ENCODE data around the gene ATG2A. TPM values are rescaled to one million over a fixed set of nuclear protein-coding genes. Genes with fewer than 3 reads are reported as not detected.
A peak's percentile ranks its signal among the peaks of the same experiment; 100 is the strongest.

The ATG2A gene
- total and polyA plus RNA-seq, 2 of the 8 experiments (the other 6 are each of a cell fraction or from before 2014, with no cell fraction given) = 12.1 to 22.1 TPM

- Histone ChIP-seq H3K4me2 (ENCODE audit: insufficient read depth in 1 of 2, low read depth in 2 of 2, low read length in 2 of 2) (no peak overlapping the region), H3K79me2 (ENCODE audit: control insufficient read depth in 1 of 2, insufficient read depth in 2 of 2, low read length in 2 of 2) (peaks cover 0 to 9% of the 10 kb centered on the region in 2 experiments; a peak in 1 of 4 replicates), H2BK15ac (ENCODE audit: low read length) (0 out of 2 replicates have a peak overlapping the region, but pooled peaks have one; percentile 81), H3K79me1 (ENCODE audit: low read depth, low read length) (peaks cover 10% of the 10 kb centered on the region), H3K9ac (replicated peaks in 1 of 4; ENCODE audit: extremely low read depth in 1 of 4, low read depth in 3 of 4, low read length in 3 of 4) (no peak overlapping the region), H2BK5ac (ENCODE audit: low read depth, low read length) (peak overlapping the region; percentile 71; the same call in 1 of the 2 replicates), H3K4me1 (replicated peaks in 1 of 4; ENCODE audit: control insufficient read depth in 3 of 4, insufficient read depth in 4 of 4, low read length in 3 of 4) (peaks cover 0 to 20% (median 15%) of the 10 kb centered on the region in 4 experiments; a peak in 6 of 7 replicates), H2AFZ (ENCODE audit: low read length) (no peak overlapping the region), H2BK120ac (replicated peaks; ENCODE audit: low read depth, low read length) (no peak overlapping the region), H4K5ac (ENCODE audit: insufficient read length, low read depth, low read length) (no peak overlapping the region), H3K9me3 (ENCODE audit: insufficient read depth in 2 of 2, low read depth in 1 of 2, low read length in 1 of 2) (no peaks in the 10 kb centered on the region), H4K8ac (ENCODE audit: extremely low read depth, insufficient read depth, low read length) (peak overlapping the region; percentile 66; the same call in 1 of the 2 replicates), H3K23ac (ENCODE audit: insufficient read length) (no peak overlapping the region), H3K27me3 (replicated peaks in 1 of 4; ENCODE audit: control insufficient read depth in 3 of 4, extremely low read depth in 1 of 4, insufficient read depth in 3 of 4, low read length in 3 of 4) (no peaks in the 10 kb centered on the region), H3K4ac (replicated peaks; ENCODE audit: insufficient read length, low read depth, low read length) (no peak overlapping the region), H4K91ac (replicated peaks; ENCODE audit: insufficient read length, low read length) (no peak overlapping the region), H3K4me3 (ENCODE audit: extremely low read depth in 1 of 4, insufficient read depth in 2 of 4, low read depth in 3 of 4, low read length in 4 of 4) (no peak overlapping the region), H3K23me2 (ENCODE audit: low read depth, low read length) (no peaks in the 10 kb centered on the region), H2BK20ac (ENCODE audit: low read length) (no peak overlapping the region), H3K18ac (ENCODE audit: extremely low read depth, low read length) (no peak overlapping the region), H3K27ac (ENCODE audit: low read depth, low read length) (no peak overlapping the region), H3K14ac (ENCODE audit: insufficient read length) (no peak overlapping the region), H3K36me3 (ENCODE audit: control insufficient read depth in 2 of 4, insufficient read depth in 4 of 4, low read length in 3 of 4) (no peaks in the 10 kb centered on the region; a peak in 1 of 8 replicates), H3K56ac (replicated peaks; ENCODE audit: insufficient read length, low read depth, low read length) (no peak overlapping the region), H2BK12ac (ENCODE audit: low read depth, low read length) (no peak overlapping the region), H4K20me1 (replicated peaks in 1 of 2; ENCODE audit: control insufficient read depth in 1 of 2, insufficient read depth in 2 of 2, low read length in 2 of 2) (peaks cover 0 to 4% of the 10 kb centered on the region in 2 experiments), H2AK5ac (ENCODE audit: low read depth, low read length) (no peak overlapping the region)
- FAIRE-seq (no peak), DNase-seq (ENCODE audit: low read depth in 1 of 2, low spot score in 2 of 2) (no peak)
- POLR2A ChIA-PET (ENCODE audit: partially characterized antibody) = interaction anchor here (0.9 to 25.7 kb wide), 6 partner anchors 12 to 246 kb away, joined by 3 to 408 read pairs (median 4); partner anchors contain the start of gene EHD1
- 85% methylated on average over 18 of the region's 18 CpGs; no CpG with 5 or more reads in 1 of the 2 experiments for WGBS, 2 experiments (ENCODE audit: extremely low coverage in 1 of 2, insufficient coverage in 1 of 2, insufficient read length in 1 of 2, insufficient replicate concordance in 2 of 2, low coverage in 1 of 2, low lambda C conversion rate in 2 of 2, missing lambda C conversion rate in 1 of 2)
- CTCF ChIA-PET (ENCODE audit: partially characterized antibody) = interaction anchor here (0.9 to 32.3 kb wide), 8 partner anchors 14 to 243 kb away, joined by 3 to 1058 read pairs (median 4); partner anchors contain the start of genes BATF2 and EHD1
- TF ChIP-seq POLR2AphosphoS5 (IDR thresholded peaks at IDR 0.05; ENCODE audit: low read depth, low read length) = no peak
- TF ChIP-seq POLR2A (IDR thresholded peaks at IDR 0.05; ENCODE audit: control extremely low read depth in 1 of 2, low read depth in 2 of 2, low read length in 2 of 2) = no peak
- TF ChIP-seq POU5F1 (IDR thresholded peaks at IDR 0.05; ENCODE audit: low read depth, low read length) = no peak
- peak; percentile 62 for TF ChIP-seq SRF (IDR thresholded peaks at IDR 0.05; ENCODE audit: low read depth, low read length)
- no peak for TF ChIP-seq PHF8 (conservative IDR thresholded peaks at IDR 0.05; ENCODE audit: low read depth, low read length)
These were observed 52.3 kb downstream of the ATG2A start for GRCh38 chr11:64864473-64865285.
